ENCODE data around the gene PCARE.

DNA sequence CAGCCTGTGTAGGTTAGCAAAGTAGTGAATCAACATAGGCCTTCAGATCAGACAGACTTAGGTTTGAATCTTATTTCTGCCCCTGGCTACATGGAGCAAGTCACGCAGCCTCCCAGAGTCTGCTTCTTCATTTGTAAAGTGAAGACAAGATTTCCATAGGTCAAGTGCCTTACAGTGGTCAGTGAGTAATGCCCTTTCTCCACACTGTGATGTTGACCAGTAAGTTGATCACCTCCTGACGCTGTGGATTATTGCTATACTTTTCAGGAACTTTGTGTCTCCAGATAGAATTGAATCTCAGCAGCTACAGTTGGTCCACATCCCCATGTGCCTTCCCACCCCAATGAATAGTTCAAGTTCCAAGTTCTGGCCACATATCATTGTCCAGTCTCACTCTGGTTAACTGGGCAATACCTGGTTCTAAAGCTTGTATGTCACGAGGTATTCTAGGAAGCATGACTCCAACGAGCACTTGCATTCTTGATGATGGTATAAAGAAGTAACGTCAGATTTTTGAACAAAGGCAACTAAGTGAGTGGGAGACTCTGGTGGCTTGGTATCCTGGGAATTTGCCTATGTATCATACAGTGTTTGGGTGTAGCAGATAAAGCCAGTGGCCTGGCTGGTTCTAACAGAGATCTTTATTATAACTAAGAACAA lies 38.8 kb upstream of the PCARE start:
- TF ChIP-seq POLR2A (IDR thresholded peaks at IDR 0.05) = peak; percentile 65 to 70
- TF ChIP-seq, protein P1, sequence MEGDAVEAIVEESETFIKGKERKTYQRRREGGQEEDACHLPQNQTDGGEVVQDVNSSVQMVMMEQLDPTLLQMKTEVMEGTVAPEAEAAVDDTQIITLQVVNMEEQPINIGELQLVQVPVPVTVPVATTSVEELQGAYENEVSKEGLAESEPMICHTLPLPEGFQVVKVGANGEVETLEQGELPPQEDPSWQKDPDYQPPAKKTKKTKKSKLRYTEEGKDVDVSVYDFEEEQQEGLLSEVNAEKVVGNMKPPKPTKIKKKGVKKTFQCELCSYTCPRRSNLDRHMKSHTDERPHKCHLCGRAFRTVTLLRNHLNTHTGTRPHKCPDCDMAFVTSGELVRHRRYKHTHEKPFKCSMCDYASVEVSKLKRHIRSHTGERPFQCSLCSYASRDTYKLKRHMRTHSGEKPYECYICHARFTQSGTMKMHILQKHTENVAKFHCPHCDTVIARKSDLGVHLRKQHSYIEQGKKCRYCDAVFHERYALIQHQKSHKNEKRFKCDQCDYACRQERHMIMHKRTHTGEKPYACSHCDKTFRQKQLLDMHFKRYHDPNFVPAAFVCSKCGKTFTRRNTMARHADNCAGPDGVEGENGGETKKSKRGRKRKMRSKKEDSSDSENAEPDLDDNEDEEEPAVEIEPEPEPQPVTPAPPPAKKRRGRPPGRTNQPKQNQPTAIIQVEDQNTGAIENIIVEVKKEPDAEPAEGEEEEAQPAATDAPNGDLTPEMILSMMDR (IDR thresholded peaks at IDR 0.05 in 4 of 5, conservative IDR thresholded peaks at IDR 0.05 in 1 of 5) = no peak

All from gastrocnemius medialis (tissue), 4 donors.